Keratinocyte (primary cell): ENCODE results near the gene ALG5. TPM values are rescaled to one million over a fixed set of nuclear protein-coding genes. Genes with fewer than 3 reads are reported as not detected.

Experiments used
- DNase-seq: peaks from one replicate; pipeline ENCODE4 v3.0.0-alpha.2; 2011; ENCODE audit warnings: low read depth, missing footprints, low spot score
- FAIRE-seq: peaks from 2 replicates; lab custom pipeline; 2011; peaks lifted over from hg19 to GRCh38; lab: Jason Lieb, UNC
- H2AFZ ChIP-seq: 2 replicates; pipeline ENCODE4 v1.6.0; 2012; ENCODE audit warnings: low read length, control low read depth, inconsistent platforms; ENCODE audit not compliant: control insufficient read depth
- H3K27ac ChIP-seq: 2 replicates; pipeline ENCODE4 v1.5.1; 2011; ENCODE audit warnings: low read length; ENCODE audit not compliant: control insufficient read depth, insufficient read depth
- H3K27me3 ChIP-seq: 3 replicates; pipeline ENCODE4 v1.6.0; 2011; ENCODE audit warnings: low read length; ENCODE audit not compliant: control insufficient read depth, insufficient read depth; ENCODE audit errors: extremely low read depth
- H3K36me3 ChIP-seq, 2 experiments: 2 replicates in 1 of 2; 3 replicates in 1 of 2; pipeline ENCODE4 v1.5.1; 2011; ENCODE audit warnings: low read length in 2 of 2, mild to moderate bottlenecking in 1 of 2; ENCODE audit not compliant: control insufficient read depth in 2 of 2, insufficient read depth in 2 of 2; ENCODE audit errors: extremely low read depth in 1 of 2
- H3K4me1 ChIP-seq: 3 replicates; pipeline ENCODE4 v1.5.1; 2011; ENCODE audit warnings: low read length; ENCODE audit not compliant: control insufficient read depth, insufficient read depth; ENCODE audit errors: extremely low read depth
- H3K4me2 ChIP-seq: 3 replicates; pipeline ENCODE4 v1.6.0; 2011; ENCODE audit warnings: low read depth, low read length; ENCODE audit not compliant: control insufficient read depth, insufficient read depth; ENCODE audit errors: extremely low read depth
- H3K4me3 ChIP-seq, 3 experiments: fragments of 200-600 bp in 1 of 3; sonication (generic) in 1 of 3; 2 replicates in 2 of 3; 3 replicates in 1 of 3; pipeline ENCODE4 v1.5.1; 2011 to 2016; ENCODE audit warnings: low read length in 3 of 3, mild to moderate bottlenecking in 3 of 3, control low read depth in 2 of 3, inconsistent platforms in 1 of 3, low read depth in 1 of 3, mixed read lengths in 1 of 3, mixed run types in 1 of 3, moderate library complexity in 1 of 3; ENCODE audit not compliant: control insufficient read depth in 2 of 3, insufficient read depth in 2 of 3; ENCODE audit errors: extremely low read depth in 1 of 3
- H3K79me2 ChIP-seq: 2 replicates; pipeline ENCODE4 v1.6.0; 2012; ENCODE audit warnings: low read length; ENCODE audit not compliant: control insufficient read depth, insufficient read depth
- H3K9ac ChIP-seq: 3 replicates; pipeline ENCODE4 v1.6.0; 2011; ENCODE audit warnings: low read length; ENCODE audit not compliant: control insufficient read depth, insufficient read depth; ENCODE audit errors: extremely low read depth
- H3K9me1 ChIP-seq: 3 replicates; pipeline ENCODE4 v1.6.0; 2011; ENCODE audit warnings: low read length; ENCODE audit not compliant: control insufficient read depth, insufficient read depth; ENCODE audit errors: extremely low read depth
- H3K9me3 ChIP-seq: 2 replicates; pipeline ENCODE4 v1.5.1; 2012; ENCODE audit warnings: low read depth, low read length; ENCODE audit not compliant: control insufficient read depth
- H4K20me1 ChIP-seq: 3 replicates; pipeline ENCODE4 v1.6.0; 2011; ENCODE audit warnings: low read length; ENCODE audit not compliant: control insufficient read depth, insufficient read depth; ENCODE audit errors: extremely low read depth
- CTCF ChIP-seq, 3 experiments: IDR thresholded peaks in 1 of 3; conservative IDR thresholded peaks in 1 of 3; optimal IDR thresholded peaks in 1 of 3; 2 replicates in 2 of 3; 3 replicates in 1 of 3; pipeline versions ENCODE3 to v1.5.1; 2011; ENCODE audit warnings: low read length in 3 of 3, mild to moderate bottlenecking in 3 of 3, moderate library complexity in 2 of 3, control low read depth in 1 of 3, inconsistent platforms in 1 of 3; ENCODE audit not compliant: insufficient read depth in 2 of 3; ENCODE audit errors: extremely low read depth in 1 of 3
- EZH2 ChIP-seq: IDR thresholded peaks from one replicate; pipeline ENCODE4 v1.6.1; 2012; ENCODE audit warnings: inconsistent platforms, mild to moderate bottlenecking, low read length, moderate library complexity
- dilution Hi-C: fragments of 300-500 bp; cut with MboI; formaldehyde crosslinking; loops from one replicate; pipeline ENCODE4 v1.7.0; 2020; ENCODE audit warnings: low sequenced_read_pairs; ENCODE audit not compliant: extremely low pct_ligation_motif_present
- polyA minus RNA-seq, 3 experiments: library from RNA; depleted of rRNA, polyadenylated mRNA; stranded (reverse); fragments of >200 nt; gene quantifications; 1 replicate in 1 of 3; 2 replicates in 1 of 3; 3 replicates in 1 of 3; pipeline ENCODE4 v1.2.3, GENCODE V29; 2011
- polyA plus RNA-seq, 5 experiments: library from polyadenylated mRNA; depleted of rRNA in 3 of 5; stranded (reverse) in 3 of 5; stranded (forward) in 1 of 5; unstranded in 1 of 5; fragments of >200 nt; gene quantifications; 1 replicate in 1 of 5; 2 replicates in 3 of 5; 3 replicates in 1 of 5; pipeline versions ENCODE4 v1.2.1 to v1.2.3, GENCODE V29; 2011 to 2012; ENCODE audit warnings: missing spikeins in 2 of 5, low read depth in 1 of 5, low replicate concordance in 1 of 5

The ALG5 gene
- polyA plus RNA-seq = 37.1 to 63.9 TPM (median 39.6 TPM) in 3 replicates
- polyA plus RNA-seq (2011; ENCODE audit: low read depth) = 65.3 TPM
- 33.3 and 57.3 TPM in 2 replicates for polyA plus RNA-seq (2011; cell fraction: cytosol; rRNA removed)
- 29.3 and 42.5 TPM in 2 replicates for polyA plus RNA-seq (2011; cell fraction: nucleus; rRNA removed)
- polyA plus RNA-seq (2012; ENCODE audit: low replicate concordance) = 34.4 and 37.6 TPM in 2 replicates
- polyA minus RNA-seq = 5.4 to 17.5 TPM (median 8.6 TPM) in 3 replicates
- polyA minus RNA-seq (2011; cell fraction: cytosol; rRNA and poly(A)+ RNA removed) = 28.0 TPM
- polyA minus RNA-seq (2011; cell fraction: nucleus; rRNA and poly(A)+ RNA removed) = 7.3 and 11.9 TPM in 2 replicates

GRCh38 chr13:36999054-36999714 is at the start of gene ALG5:
ALG5 (minus strand) TSS chr13:36999340; CDS start chr13:36999300, 40 bp downstream.
- Histone ChIP-seq H3K4me1 (peaks cover 10% of the 10 kb centered on the region), H3K36me3 (peaks cover 5 to 8% of the 10 kb centered on the region in 2 experiments), H3K4me3 (peak within 1 kb of the TSS; percentile 91 to 95 (median 91)), H2AFZ (peak within 1 kb of the TSS; percentile 87), H3K27ac (peak within 1 kb of the TSS; percentile 99), H4K20me1 (peaks cover 3% of the 10 kb centered on the region), H3K9me1 (no peaks in the 10 kb centered on the region), H3K79me2 (peaks cover 58% of the 10 kb centered on the region), H3K4me2 (peak within 1 kb of the TSS; percentile 84), H3K9ac (peak within 1 kb of the TSS; percentile 99), H3K27me3 (no peaks in the 10 kb centered on the region), H3K9me3 (no peaks in the 10 kb centered on the region)
- dilution Hi-C loops = no loop called here
- DNase-seq (no peak), FAIRE-seq (peak; percentile 62)
- TF ChIP-seq EZH2 (no peak), CTCF (optimal IDR thresholded peaks at IDR 0.05 in 1 of 3, IDR thresholded peaks at IDR 0.05 in 1 of 3, conservative IDR thresholded peaks at IDR 0.05 in 1 of 3; ENCODE audit: extremely low read depth in 1 of 3, insufficient read depth in 2 of 3, low read length in 3 of 3) (peak; percentile 75 to 97 (median 81))

GRCh38 chr13:37047846-37048245 is 48.7 kb upstream of the ALG5 start:
- no peaks in the 10 kb centered on the region for H3K4me1 ChIP-seq
- H3K9me1 ChIP-seq = no peaks in the 10 kb centered on the region
- H3K27ac ChIP-seq = no peak overlapping the region
- no peaks in the 10 kb centered on the region for H3K9me3 ChIP-seq
- DNase-seq (no peak), FAIRE-seq (no peak)
- no peak for TF ChIP-seq EZH2
- no peak for TF ChIP-seq CTCF (optimal IDR thresholded peaks at IDR 0.05 in 1 of 3, IDR thresholded peaks at IDR 0.05 in 1 of 3, conservative IDR thresholded peaks at IDR 0.05 in 1 of 3; ENCODE audit: extremely low read depth in 1 of 3, insufficient read depth in 2 of 3, low read length in 3 of 3)
- H3K4me3 ChIP-seq = no peak overlapping the region
- no peak overlapping the region for H2AFZ ChIP-seq
- H3K27me3 ChIP-seq = no peaks in the 10 kb centered on the region
- dilution Hi-C loops = no loop called here
- peaks cover 5 to 17% of the 10 kb centered on the region in 2 experiments for H3K36me3 ChIP-seq
- H3K79me2 ChIP-seq = peaks cover 35% of the 10 kb centered on the region
- H4K20me1 ChIP-seq = no peaks in the 10 kb centered on the region
- H3K9ac ChIP-seq = no peak overlapping the region
- no peak overlapping the region for H3K4me2 ChIP-seq
